ENCODE data around the gene FIZ1.

DNA sequence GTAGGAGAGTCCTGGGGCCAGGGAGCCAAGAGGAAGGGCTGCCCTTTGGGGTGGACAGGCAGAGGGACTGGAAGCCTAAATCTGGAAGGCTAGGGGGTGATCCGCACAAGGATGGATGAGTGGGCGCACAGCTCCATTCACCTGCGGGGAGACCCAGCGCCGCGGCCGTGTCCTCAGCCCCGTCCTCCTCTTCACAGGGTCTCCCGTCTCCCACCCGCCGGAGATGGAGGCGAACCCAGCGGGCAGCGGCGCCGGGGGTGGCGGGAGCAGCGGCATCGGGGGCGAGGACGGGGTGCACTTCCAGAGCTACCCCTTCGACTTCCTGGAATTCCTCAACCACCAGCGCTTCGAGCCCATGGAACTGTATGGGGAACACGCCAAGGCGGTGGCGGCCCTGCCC lies 14.1 kb upstream of the FIZ1 start:
- TF ChIP-seq EZH2phosphoT487 (IDR thresholded peaks at IDR 0.05; ENCODE audit: insufficient read depth, low read depth) (no peak), EZH2 (IDR thresholded peaks at IDR 0.05; ENCODE audit: insufficient read depth, poor library complexity, severe bottlenecking) (no peak)

Data from GM23248 (cell line).